HG03439 (cell line): ENCODE data around the gene ISL1.

Source experiments
- ATAC-seq: cut with Tn5 transposase; IDR thresholded peaks from one replicate; pipeline ENCODE4 v1.9.1; 2021; ENCODE audit warnings: mild to moderate bottlenecking, moderate library complexity; ENCODE audit not compliant: unreplicated experiment

Gene ISL1

GRCh38 chr5:51386916-51387883 is 4.0 kb downstream of the ISL1 start:
- no peak for ATAC-seq

- no peak for ATAC-seq
These were observed 4.6 kb downstream of the ISL1 start for GRCh38 chr5:51387884-51388275.

- no peak for ATAC-seq
These were observed 5.4 kb downstream of the ISL1 start for GRCh38 chr5:51388488-51389287.

- ATAC-seq = no peak
These were observed 6.0 kb downstream of the ISL1 start for GRCh38 chr5:51389288-51389576.

- no peak for ATAC-seq
These were observed 6.6 kb downstream of the ISL1 start for GRCh38 chr5:51389577-51390463.

GRCh38 chr5:51391175-51391574 is 7.9 kb downstream of the ISL1 start:
- no peak for ATAC-seq

- ATAC-seq = no peak
These were observed 9.5 kb downstream of the ISL1 start for GRCh38 chr5:51392689-51393199.

GRCh38 chr5:51394609-51395008 is 11.4 kb downstream of the ISL1 start:
- ATAC-seq = no peak

- ATAC-seq = no peak
These were observed 12.0 kb downstream of the ISL1 start for GRCh38 chr5:51395245-51395644.

GRCh38 chr5:51395666-51396356 is 12.6 kb downstream of the ISL1 start:
- ATAC-seq = no peak

- ATAC-seq = no peak
These were observed 13.5 kb downstream of the ISL1 start for GRCh38 chr5:51396797-51397196.

- ATAC-seq = no peak
These were observed 14.7 kb downstream of the ISL1 start for GRCh38 chr5:51397996-51398395.

GRCh38 chr5:51398875-51399642 is 15.8 kb downstream of the ISL1 start:
- no peak for ATAC-seq

GRCh38 chr5:51399643-51400006 is 16.4 kb downstream of the ISL1 start:
- ATAC-seq = no peak

- ATAC-seq = no peak
These were observed 21.0 kb downstream of the ISL1 start for GRCh38 chr5:51404255-51404654.

GRCh38 chr5:51411921-51412325 is 28.7 kb downstream of the ISL1 start:
- ATAC-seq = no peak

GRCh38 chr5:51414516-51414915 is 31.3 kb downstream of the ISL1 start:
- ATAC-seq = no peak

GRCh38 chr5:51416149-51416548 is 32.9 kb downstream of the ISL1 start:
- ATAC-seq = no peak

- no peak for ATAC-seq
These were observed 49.9 kb downstream of the ISL1 start for GRCh38 chr5:51433052-51433710.
